BLaER1 treated with 17β-estradiol and CSF1 and Interleukin-3, amounts not matched to agents 10 nM and 100 nM (cell line): ENCODE results near the gene LAMB2.

Experiments used
- H3K27ac ChIP-seq, 11 experiments: shearing (Covaris generic); formaldehyde crosslinking; 2 replicates each; pipeline ENCODE4 v1.8.1; 2022
- H3K27me3 ChIP-seq, 11 experiments: shearing (Covaris generic); formaldehyde crosslinking; 2 replicates each; pipeline ENCODE4 v1.8.1; 2022
- H3K36me3 ChIP-seq, 11 experiments: shearing (Covaris generic); formaldehyde crosslinking; 2 replicates each; pipeline ENCODE4 v1.8.1; 2022
- H3K4me1 ChIP-seq, 10 experiments: shearing (Covaris generic); formaldehyde crosslinking; 2 replicates each; pipeline ENCODE4 v1.8.1; 2022
- H3K4me2 ChIP-seq, 11 experiments: shearing (Covaris generic); formaldehyde crosslinking; 2 replicates each; pipeline ENCODE4 v1.8.1; 2022
- H3K4me3 ChIP-seq, 10 experiments: shearing (Covaris generic); formaldehyde crosslinking; 2 replicates each; pipeline ENCODE4 v1.8.1; 2022
- H3K9ac ChIP-seq, 11 experiments: shearing (Covaris generic); formaldehyde crosslinking; 2 replicates each; pipeline ENCODE4 v1.8.1; 2022
- H3K9me3 ChIP-seq, 11 experiments: shearing (Covaris generic); formaldehyde crosslinking; replicated peaks in 1 of 11; 2 replicates each; pipeline ENCODE4 v1.8.1; 2022
- H4K20me1 ChIP-seq, 11 experiments: shearing (Covaris generic); formaldehyde crosslinking; 2 replicates each; pipeline ENCODE4 v1.8.1; 2022
- Cebpa-rat ChIP-seq, 11 experiments: shearing (Covaris generic); IDR thresholded peaks; 2 replicates each; pipeline ENCODE4 v1.8.1; 2022

The LAMB2 gene

GRCh38 chr3:49165771-49166751, 33.2 kb upstream of the LAMB2 start, which contains the start of gene CCDC71:
CCDC71 (minus strand) TSS chr3:49166331; CDS start chr3:49164208, 2,123 bp downstream.
- Histone ChIP-seq H4K20me1 (peaks cover 0 to 21% (median 5%) of the 10 kb centered on the region in 11 experiments; a peak in 7 of 22 replicates), H3K27me3 (no peaks in the 10 kb centered on the region), H3K9ac (peak within 1 kb of the TSS; percentile 80 to 91 (median 89)), H3K27ac (peak within 1 kb of the TSS; percentile 82 to 96 (median 90)), H3K4me1 (peaks cover 57 to 65% (median 61%) of the 10 kb centered on the region in 10 experiments), H3K36me3 (peaks cover 16 to 35% (median 25%) of the 10 kb centered on the region in 11 experiments), H3K4me2 (peak within 1 kb of the TSS; percentile 84 to 99 (median 95)), H3K9me3 (0 out of 22 replicates have a peak, but pooled peaks cover 0 to 4% (median 0%) of the 10 kb centered on the region in 11 experiments), H3K4me3 (peak within 1 kb of the TSS; percentile 64 to 85 (median 76))
- no peak for TF ChIP-seq Cebpa-rat (IDR thresholded peaks at IDR 0.05)

- Histone ChIP-seq H3K27ac (peak overlapping the region; percentile 82 to 96 (median 90)), H3K4me2 (peak overlapping the region; percentile 84 to 99 (median 95))
- no peak for TF ChIP-seq Cebpa-rat (IDR thresholded peaks at IDR 0.05)
Measured at GRCh38 chr3:49164983-49165720, 32.3 kb upstream of the LAMB2 start.

GRCh38 chr3:49163609-49164008, 30.8 kb upstream of the LAMB2 start:
- H3K27ac ChIP-seq = peak overlapping the region in 4 of 11 experiments; percentile 62 to 72 (median 67); a peak in 6 of 22 replicates
- TF ChIP-seq Cebpa-rat (IDR thresholded peaks at IDR 0.05) = no peak
- H3K9me3 ChIP-seq = 0 out of 22 replicates have a peak, but pooled peaks cover 0 to 4% (median 0%) of the 10 kb centered on the region in 11 experiments
- H3K36me3 ChIP-seq = peaks cover 16 to 36% (median 28%) of the 10 kb centered on the region in 11 experiments
- H3K4me3 ChIP-seq = no peak overlapping the region
- peak overlapping the region in 10 of 11 experiments; percentile 41 to 98 (median 66); a peak in 15 of 22 replicates for H3K4me2 ChIP-seq
- H3K27me3 ChIP-seq = no peaks in the 10 kb centered on the region
- no peak overlapping the region for H3K9ac ChIP-seq
- H3K4me1 ChIP-seq = peaks cover 49 to 67% (median 59%) of the 10 kb centered on the region in 10 experiments
- peaks cover 0 to 24% (median 5%) of the 10 kb centered on the region in 11 experiments; a peak in 7 of 22 replicates for H4K20me1 ChIP-seq

More at GRCh38 chr3:49164983-49165720, 32.3 kb upstream of the LAMB2 start:
- Histone ChIP-seq H3K9ac (peak overlapping the region; percentile 80 to 91 (median 89)), H3K4me3 (peak overlapping the region; percentile 64 to 85 (median 76)), H4K20me1 (peaks cover 0 to 21% (median 5%) of the 10 kb centered on the region in 11 experiments; a peak in 7 of 22 replicates), H3K9me3 (0 out of 22 replicates have a peak, but pooled peaks cover 0 to 4% (median 0%) of the 10 kb centered on the region in 11 experiments), H3K27me3 (no peaks in the 10 kb centered on the region), H3K4me1 (peaks cover 51 to 58% (median 52%) of the 10 kb centered on the region in 10 experiments), H3K36me3 (peaks cover 16 to 36% (median 28%) of the 10 kb centered on the region in 11 experiments)

- Histone ChIP-seq H3K27me3 (no peaks in the 10 kb centered on the region), H3K4me3 (no peak overlapping the region), H3K9me3 (0 out of 22 replicates have a peak, but pooled peaks cover 0 to 4% (median 0%) of the 10 kb centered on the region in 11 experiments), H3K27ac (peak overlapping the region in 10 of 11 experiments; percentile 1 to 72 (median 58); a peak in 19 of 22 replicates), H3K9ac (peak overlapping the region in 9 of 11 experiments; percentile 4 to 52 (median 28); a peak in 7 of 22 replicates), H3K4me2 (peak overlapping the region; percentile 41 to 98 (median 65)), H3K36me3 (peaks cover 16 to 36% (median 28%) of the 10 kb centered on the region in 11 experiments), H3K4me1 (peaks cover 49 to 71% (median 61%) of the 10 kb centered on the region in 10 experiments), H4K20me1 (peaks cover 0 to 31% (median 5%) of the 10 kb centered on the region in 11 experiments; a peak in 7 of 22 replicates)
- TF ChIP-seq Cebpa-rat (IDR thresholded peaks at IDR 0.05) = no peak
Measured at GRCh38 chr3:49162751-49163419, 30.0 kb upstream of the LAMB2 start.

GRCh38 chr3:49161808-49162530, 29.1 kb upstream of the LAMB2 start:
- Histone ChIP-seq H4K20me1 (peaks cover 0 to 31% (median 5%) of the 10 kb centered on the region in 11 experiments; a peak in 7 of 22 replicates), H3K4me3 (no peak overlapping the region; a peak in 1 of 20 replicates), H3K4me1 (peaks cover 49 to 71% (median 61%) of the 10 kb centered on the region in 10 experiments), H3K36me3 (peaks cover 16 to 36% (median 28%) of the 10 kb centered on the region in 11 experiments), H3K27me3 (no peaks in the 10 kb centered on the region), H3K4me2 (peak overlapping the region; percentile 52 to 72 (median 65)), H3K9me3 (0 out of 22 replicates have a peak, but pooled peaks cover 0 to 4% (median 0%) of the 10 kb centered on the region in 11 experiments), H3K9ac (peak overlapping the region; percentile 20 to 69 (median 54); a peak in 18 of 22 replicates), H3K27ac (peak overlapping the region; percentile 21 to 81 (median 66); a peak in 20 of 22 replicates)
- no peak for TF ChIP-seq Cebpa-rat (IDR thresholded peaks at IDR 0.05)

- no peak for TF ChIP-seq Cebpa-rat (IDR thresholded peaks at IDR 0.05)
- Histone ChIP-seq H3K36me3 (peaks cover 16 to 36% (median 28%) of the 10 kb centered on the region in 11 experiments), H3K4me2 (peak overlapping the region; percentile 52 to 72 (median 65)), H3K27ac (peak overlapping the region in 10 of 11 experiments; percentile 48 to 81 (median 71); a peak in 19 of 22 replicates), H3K4me3 (no peak overlapping the region), H3K4me1 (peaks cover 43 to 66% (median 55%) of the 10 kb centered on the region in 10 experiments), H3K9ac (peak overlapping the region in 10 of 11 experiments; percentile 34 to 69 (median 60); a peak in 13 of 22 replicates), H3K27me3 (no peaks in the 10 kb centered on the region), H3K9me3 (no peaks in the 10 kb centered on the region), H4K20me1 (peaks cover 0 to 31% (median 5%) of the 10 kb centered on the region in 11 experiments; a peak in 7 of 22 replicates)
Measured at GRCh38 chr3:49161197-49161596, 28.3 kb upstream of the LAMB2 start.

GRCh38 chr3:49158792-49159191, 25.9 kb upstream of the LAMB2 start:
- Histone ChIP-seq H4K20me1 (peaks cover 0 to 31% (median 5%) of the 10 kb centered on the region in 11 experiments; a peak in 7 of 22 replicates), H3K9me3 (no peaks in the 10 kb centered on the region), H3K36me3 (peaks cover 12 to 22% (median 16%) of the 10 kb centered on the region in 11 experiments), H3K4me2 (peak overlapping the region in 7 of 11 experiments; percentile 4 to 49 (median 27); a peak in 9 of 22 replicates), H3K4me3 (no peak overlapping the region), H3K9ac (no peak overlapping the region), H3K27ac (peak overlapping the region in 4 of 11 experiments; percentile 15 to 50 (median 38); a peak in 5 of 22 replicates), H3K27me3 (no peaks in the 10 kb centered on the region), H3K4me1 (peaks cover 27 to 48% (median 39%) of the 10 kb centered on the region in 10 experiments)
- no peak for TF ChIP-seq Cebpa-rat (IDR thresholded peaks at IDR 0.05)
